K562 (cell line): Measurements from ENCODE around the gene HOXA9. TPM values are rescaled to one million over a fixed set of nuclear protein-coding genes. Genes with fewer than 3 reads are reported as not detected.

Source experiments
- ATAC-seq: fragments of 200-7000 bp; cut with Tn5 transposase; 3 replicates; pipeline ENCODE4 v1.9.1; 2020; ENCODE audit warnings: moderate library complexity
- BruUV-seq: library from RNA; stranded (reverse); fragments of 400-500 nt; replicated peaks from 2 replicates; lab custom pipeline; 2021; lab: Mats Ljungman, UMichigan
- CTCF ChIA-PET: fragments of 300-600 bp; formaldehyde crosslinking; extraction: SDS; loops from one replicate; lab custom pipeline; 2021; ENCODE audit warnings: low intra/inter-chr PET ratio; lab: Yijun Ruan, JAX
- POLR2A ChIA-PET: fragments of 300-600, 350-650 bp; sonication (Branson Sonifier 250); formaldehyde crosslinking; extraction: SDS; loops from one replicate; lab custom pipeline; 2021; ENCODE audit warnings: antibody characterized with exemption, inconsistent platforms; lab: Yijun Ruan, JAX
- DNase-seq, 4 experiments: peaks; one replicate each; pipeline versions ENCODE4 v3.0.0 to v3.0.0-alpha.2; 2011 to 2018; ENCODE audit warnings: low spot score in 3 of 4, mixed read lengths in 3 of 4; ENCODE audit errors: extremely low read depth in 1 of 4
- FAIRE-seq: peaks from 2 replicates; lab custom pipeline; 2011; peaks lifted over from hg19 to GRCh38; lab: Jason Lieb, UNC
- H2AFZ ChIP-seq: 2 replicates; pipeline ENCODE4 v1.6.0; 2011; ENCODE audit warnings: low read depth, low read length, control low read depth, inconsistent platforms
- H3K27ac ChIP-seq: fragments of 200-600 bp; 3 replicates; pipeline ENCODE4 v1.8.0; 2011; ENCODE audit warnings: low read depth, mild to moderate bottlenecking, control low read depth, inconsistent platforms, low read length, moderate library complexity, mixed read lengths; ENCODE audit errors: extremely low read depth
- H3K27me3 ChIP-seq, 2 experiments: fragments of 300-600 bp in 1 of 2; 2 replicates in 1 of 2; 3 replicates in 1 of 2; pipeline versions ENCODE4 v1.6.0 to v1.8.0; 2011; ENCODE audit warnings: inconsistent platforms in 2 of 2, low read length in 2 of 2, mild to moderate bottlenecking in 1 of 2, mixed read lengths in 1 of 2, moderate library complexity in 1 of 2; ENCODE audit not compliant: control insufficient read depth in 2 of 2, insufficient read depth in 2 of 2
- H3K36me3 ChIP-seq: fragments of 300-600 bp; 3 replicates; pipeline ENCODE4 v1.8.0; 2011; ENCODE audit warnings: mild to moderate bottlenecking, low read length, inconsistent platforms; ENCODE audit not compliant: control insufficient read depth, insufficient read depth
- H3K4me1 ChIP-seq, 2 experiments: fragments of 200-600 bp in 1 of 2; replicated peaks in 1 of 2; 2 replicates in 1 of 2; 3 replicates in 1 of 2; pipeline versions ENCODE4 v1.5.1 to v1.8.0; 2011; ENCODE audit warnings: inconsistent platforms in 2 of 2, low read length in 2 of 2, mild to moderate bottlenecking in 1 of 2, mixed read lengths in 1 of 2, moderate library complexity in 1 of 2; ENCODE audit not compliant: control insufficient read depth in 2 of 2, insufficient read depth in 2 of 2
- H3K4me2 ChIP-seq: 2 replicates; pipeline ENCODE4 v1.6.1; 2011; ENCODE audit warnings: low read length, control low read depth, inconsistent platforms, mixed read lengths; ENCODE audit not compliant: insufficient read depth
- H3K4me3 ChIP-seq: fragments of 200-600 bp; sonication (generic), shearing (Covaris generic); 2 replicates; pipeline ENCODE4 v1.5.1; 2016; ENCODE audit warnings: control low read depth, inconsistent platforms
- H3K79me2 ChIP-seq: fragments of 200-600 bp; 3 replicates; pipeline ENCODE4 v1.8.0; 2011; ENCODE audit warnings: low read length, inconsistent platforms; ENCODE audit not compliant: control insufficient read depth, insufficient read depth
- H3K9ac ChIP-seq, 2 experiments: 2 replicates each; pipeline versions ENCODE4 v1.6.0 to v1.6.1; 2011; ENCODE audit warnings: low read depth in 2 of 2, low read length in 2 of 2, control low read depth in 1 of 2, inconsistent platforms in 1 of 2, mild to moderate bottlenecking in 1 of 2, mixed read lengths in 1 of 2; ENCODE audit not compliant: insufficient read depth in 1 of 2
- H3K9me1 ChIP-seq: one replicate; pipeline ENCODE4 v1.6.0; 2011; ENCODE audit warnings: inconsistent platforms, mild to moderate bottlenecking, low read length, moderate library complexity; ENCODE audit not compliant: control insufficient read depth, insufficient read depth
- H3K9me3 ChIP-seq: replicated peaks from 2 replicates; pipeline ENCODE4 v1.5.1; 2011; ENCODE audit warnings: low read depth, low read length, inconsistent platforms; ENCODE audit not compliant: control insufficient read depth, insufficient read depth
- H4K20me1 ChIP-seq: replicated peaks from 2 replicates; pipeline ENCODE4 v1.6.1; 2011; ENCODE audit warnings: low read length, inconsistent platforms, mixed read lengths; ENCODE audit not compliant: control insufficient read depth, insufficient read depth
- CBX5 ChIP-seq: IDR thresholded peaks from 2 replicates; pipeline ENCODE4 v1.6.1; 2014; ENCODE audit warnings: low read depth, borderline replicate concordance
- GTF2A2 ChIP-seq: IDR thresholded peaks from 2 replicates; pipeline ENCODE4 v1.6.1; 2016; ENCODE audit warnings: mild to moderate bottlenecking, missing genetic modification characterization, missing compliant biosample characterization
- HMGN3 ChIP-seq: IDR thresholded peaks from 2 replicates; pipeline ENCODE4 v1.6.1; 2011; ENCODE audit warnings: borderline replicate concordance, low read depth, mild to moderate bottlenecking, mixed read lengths, low read length; ENCODE audit not compliant: insufficient read length; ENCODE audit errors: extremely low read depth
- MYBL2 ChIP-seq, 2 experiments: fragments of 450-650 bp in 1 of 2; sonication (generic) in 1 of 2; formaldehyde crosslinking in 1 of 2; IDR thresholded peaks; 2 replicates each; pipeline versions ENCODE4 v1.6.1 to v1.8.1; 2017 to 2022; ENCODE audit warnings: borderline replicate concordance in 1 of 2, inconsistent platforms in 1 of 2, low read depth in 1 of 2, mild to moderate bottlenecking in 1 of 2, missing genetic modification reagents in 1 of 2, moderate library complexity in 1 of 2
- RBM14 ChIP-seq: fragments of 200-400 bp; formaldehyde crosslinking; IDR thresholded peaks from 2 replicates; pipeline ENCODE4 v1.6.1; 2018; ENCODE audit warnings: low read depth, mild to moderate bottlenecking, low read length, moderate library complexity, borderline replicate concordance; ENCODE audit not compliant: insufficient read depth
- RBM34 ChIP-seq: fragments of 200-400 bp; formaldehyde crosslinking; IDR thresholded peaks from 2 replicates; pipeline ENCODE4 v1.6.1; 2018; ENCODE audit warnings: low read length, borderline replicate concordance; ENCODE audit not compliant: insufficient read depth
- TOE1 ChIP-seq, 2 experiments: fragments of 450-650 bp in 1 of 2; sonication (generic) in 1 of 2; formaldehyde crosslinking in 1 of 2; IDR thresholded peaks; 2 replicates each; pipeline versions ENCODE4 v1.7.1 to v1.8.0; 2016 to 2022; ENCODE audit warnings: borderline replicate concordance in 2 of 2, mild to moderate bottlenecking in 2 of 2, antibody characterized with exemption in 1 of 2, inconsistent platforms in 1 of 2, low read depth in 1 of 2, missing genetic modification reagents in 1 of 2, moderate library complexity in 1 of 2
- WGBS: fragments of 100-300 bp; shearing (Covaris generic); methylation state at CpG from one replicate; pipeline ENCODE4 v1.1.6; 2016; ENCODE audit warnings: low coverage, mixed read lengths; ENCODE audit not compliant: insufficient coverage; ENCODE audit errors: missing lambda C conversion rate; 5-methylcytosine and 5-hydroxymethylcytosine counted together
- in situ Hi-C: fragments of 300-500 bp; cut with MboI; formaldehyde crosslinking; loops from 4 replicates; pipeline ENCODE4 v1.15.0; 2018; ENCODE audit warnings: inconsistent platforms, mixed read lengths
- intact Hi-C: fragments of 100-400 bp; cut with micrococcal nuclease; formaldehyde crosslinking; loops from 2 replicates; pipeline ENCODE4 v1.14.2; 2022
- polyA plus RNA-seq, 8 experiments: library from polyadenylated mRNA; depleted of rRNA in 4 of 8; stranded (reverse) in 5 of 8; unstranded in 3 of 8; fragments of >200 nt; fragmentation: Nextera tagmentation in 2 of 8; fragmentation: Illumina TruSeq in 1 of 8; extraction: Ambion mirVana in 2 of 8; extraction: Trizol in 1 of 8; gene quantifications; 2 replicates each; pipeline versions ENCODE4 v1.2.1 to v1.2.3, GENCODE V29; 2011 to 2014; ENCODE audit warnings: inconsistent platforms in 1 of 8, missing spikeins in 1 of 8
- total RNA-seq, 7 experiments: library from RNA; depleted of rRNA in 6 of 7; stranded (reverse); fragments of >200 nt in 6 of 7; fragmentation: Illumina TruSeq in 2 of 7; extraction: Trizol in 2 of 7; gene quantifications; 2 replicates each; pipeline versions ENCODE4 v1.2.1 to v1.2.3, GENCODE V29; 2011 to 2021; ENCODE audit warnings: low replicate concordance in 1 of 7
- TF ChIP-seq, protein P1 (sequence below): sonication (generic); formaldehyde crosslinking; IDR thresholded peaks from 2 replicates; pipeline ENCODE4 v1.8.1; 2023; ENCODE audit warnings: mild to moderate bottlenecking, missing genetic modification reagents
- TF ChIP-seq, protein P2 (sequence below), 3 experiments: fragments of 200-800 bp in 1 of 3; sonication (Bioruptor generic) in 1 of 3; sonication (generic) in 1 of 3; formaldehyde crosslinking in 1 of 3; IDR thresholded peaks; 2 replicates each; pipeline versions ENCODE4 v1.6.1 to v1.8.0; 2016 to 2022; ENCODE audit warnings: mild to moderate bottlenecking in 2 of 3, missing compliant biosample characterization in 2 of 3, missing genetic modification characterization in 2 of 3, missing genetic modification reagents in 1 of 3
- TF ChIP-seq, protein P3 (sequence below): sonication (generic); formaldehyde crosslinking; IDR thresholded peaks from 2 replicates; pipeline ENCODE4 v1.8.0; 2022; ENCODE audit warnings: mild to moderate bottlenecking, missing genetic modification reagents
- TF ChIP-seq, protein P4 (sequence below): sonication (generic); formaldehyde crosslinking; IDR thresholded peaks from 2 replicates; pipeline ENCODE4 v1.8.0; 2022; ENCODE audit warnings: mild to moderate bottlenecking, low read depth, missing genetic modification reagents

Gene HOXA9
- total and polyA plus RNA-seq, 9 of the 15 experiments (the other 6 are each of a cell fraction or from before 2014, with no cell fraction given), result not detected

DNA sequence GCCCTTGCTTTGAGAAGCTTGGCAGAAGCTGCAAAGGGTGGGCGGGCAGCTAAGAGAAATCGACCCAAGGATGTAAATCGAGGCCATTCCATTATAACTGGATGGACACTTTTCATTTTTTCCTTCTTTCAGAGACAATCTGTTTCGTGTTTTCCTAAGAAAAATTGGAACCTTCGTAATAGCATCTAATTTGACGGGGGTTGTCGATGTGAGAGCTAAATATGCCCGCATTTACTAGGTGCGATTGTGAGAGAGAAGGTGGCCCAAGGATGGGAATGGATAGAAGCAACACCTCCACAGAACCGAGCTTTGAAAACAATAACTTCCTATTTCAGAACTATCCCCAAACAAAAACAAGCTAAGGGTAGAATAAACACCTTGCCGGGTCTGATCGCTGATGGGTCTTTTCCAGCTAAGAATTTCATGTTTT is 33.9 kb downstream of the HOXA9 start:
- intact Hi-C loops, result no loop called here
- Histone ChIP-seq H3K4me1 (peaks cover 0 to 7% of the 10 kb centered on the region in 2 experiments; a peak in 1 of 5 replicates), H2AFZ (no peak overlapping the region), H3K36me3 (no peaks in the 10 kb centered on the region), H3K9ac (no peak overlapping the region), H4K20me1 (no peaks in the 10 kb centered on the region; the same call in 1 of the 2 replicates), H3K27me3 (peaks cover 16 to 24% of the 10 kb centered on the region in 2 experiments), H3K4me2 (no peak overlapping the region), H3K4me3 (no peak overlapping the region), H3K9me3 (no peaks in the 10 kb centered on the region), H3K9me1 (no peaks in the 10 kb centered on the region), H3K79me2 (no peaks in the 10 kb centered on the region), H3K27ac (no peak overlapping the region)
- in situ Hi-C loops, result no loop called here
- BruUV-seq, result no TSS peak
- FAIRE-seq (no peak), DNase-seq (no peak), ATAC-seq (no peak)
- CTCF ChIA-PET, result no interaction called here
- POLR2A ChIA-PET, result interaction anchor here (0.7 kb wide), 2 partner anchors 18 to 459 kb away, joined by 3 read pairs; no protein-coding TSS in a partner anchor
- WGBS, result under 1% methylated on average over 12 of the region's 12 CpGs
- TF ChIP-seq TOE1 (IDR thresholded peaks at IDR 0.05; ENCODE audit: borderline replicate concordance), result no peak
- no peak for TF ChIP-seq TOE1 (CRISPR knock-in tag; IDR thresholded peaks at IDR 0.05; ENCODE audit: borderline replicate concordance, low read depth)
- TF ChIP-seq, protein P1, sequence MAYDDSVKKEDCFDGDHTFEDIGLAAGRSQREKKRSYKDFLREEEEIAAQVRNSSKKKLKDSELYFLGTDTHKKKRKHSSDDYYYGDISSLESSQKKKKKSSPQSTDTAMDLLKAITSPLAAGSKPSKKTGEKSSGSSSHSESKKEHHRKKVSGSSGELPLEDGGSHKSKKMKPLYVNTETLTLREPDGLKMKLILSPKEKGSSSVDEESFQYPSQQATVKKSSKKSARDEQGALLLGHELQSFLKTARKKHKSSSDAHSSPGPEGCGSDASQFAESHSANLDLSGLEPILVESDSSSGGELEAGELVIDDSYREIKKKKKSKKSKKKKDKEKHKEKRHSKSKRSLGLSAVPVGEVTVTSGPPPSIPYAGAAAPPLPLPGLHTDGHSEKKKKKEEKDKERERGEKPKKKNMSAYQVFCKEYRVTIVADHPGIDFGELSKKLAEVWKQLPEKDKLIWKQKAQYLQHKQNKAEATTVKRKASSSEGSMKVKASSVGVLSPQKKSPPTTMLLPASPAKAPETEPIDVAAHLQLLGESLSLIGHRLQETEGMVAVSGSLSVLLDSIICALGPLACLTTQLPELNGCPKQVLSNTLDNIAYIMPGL, result no peak
- TF ChIP-seq, protein P2, sequence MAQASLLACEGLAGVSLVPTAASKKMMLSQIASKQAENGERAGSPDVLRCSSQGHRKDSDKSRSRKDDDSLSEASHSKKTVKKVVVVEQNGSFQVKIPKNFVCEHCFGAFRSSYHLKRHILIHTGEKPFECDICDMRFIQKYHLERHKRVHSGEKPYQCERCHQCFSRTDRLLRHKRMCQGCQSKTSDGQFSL (CRISPR knock-in tag; IDR thresholded peaks at IDR 0.05), result no peak
- TF ChIP-seq, protein P2 (tag; IDR thresholded peaks at IDR 0.05), result no peak
- TF ChIP-seq MYBL2 (IDR thresholded peaks at IDR 0.05; ENCODE audit: low read depth), result no peak
- no peak for TF ChIP-seq MYBL2 (CRISPR knock-in tag; IDR thresholded peaks at IDR 0.05; ENCODE audit: borderline replicate concordance)
- no peak for TF ChIP-seq RBM14
- TF ChIP-seq GTF2A2, result no peak
- no peak for TF ChIP-seq HMGN3
- no peak for TF ChIP-seq CBX5
- no peak for TF ChIP-seq RBM34
- TF ChIP-seq, protein P3, sequence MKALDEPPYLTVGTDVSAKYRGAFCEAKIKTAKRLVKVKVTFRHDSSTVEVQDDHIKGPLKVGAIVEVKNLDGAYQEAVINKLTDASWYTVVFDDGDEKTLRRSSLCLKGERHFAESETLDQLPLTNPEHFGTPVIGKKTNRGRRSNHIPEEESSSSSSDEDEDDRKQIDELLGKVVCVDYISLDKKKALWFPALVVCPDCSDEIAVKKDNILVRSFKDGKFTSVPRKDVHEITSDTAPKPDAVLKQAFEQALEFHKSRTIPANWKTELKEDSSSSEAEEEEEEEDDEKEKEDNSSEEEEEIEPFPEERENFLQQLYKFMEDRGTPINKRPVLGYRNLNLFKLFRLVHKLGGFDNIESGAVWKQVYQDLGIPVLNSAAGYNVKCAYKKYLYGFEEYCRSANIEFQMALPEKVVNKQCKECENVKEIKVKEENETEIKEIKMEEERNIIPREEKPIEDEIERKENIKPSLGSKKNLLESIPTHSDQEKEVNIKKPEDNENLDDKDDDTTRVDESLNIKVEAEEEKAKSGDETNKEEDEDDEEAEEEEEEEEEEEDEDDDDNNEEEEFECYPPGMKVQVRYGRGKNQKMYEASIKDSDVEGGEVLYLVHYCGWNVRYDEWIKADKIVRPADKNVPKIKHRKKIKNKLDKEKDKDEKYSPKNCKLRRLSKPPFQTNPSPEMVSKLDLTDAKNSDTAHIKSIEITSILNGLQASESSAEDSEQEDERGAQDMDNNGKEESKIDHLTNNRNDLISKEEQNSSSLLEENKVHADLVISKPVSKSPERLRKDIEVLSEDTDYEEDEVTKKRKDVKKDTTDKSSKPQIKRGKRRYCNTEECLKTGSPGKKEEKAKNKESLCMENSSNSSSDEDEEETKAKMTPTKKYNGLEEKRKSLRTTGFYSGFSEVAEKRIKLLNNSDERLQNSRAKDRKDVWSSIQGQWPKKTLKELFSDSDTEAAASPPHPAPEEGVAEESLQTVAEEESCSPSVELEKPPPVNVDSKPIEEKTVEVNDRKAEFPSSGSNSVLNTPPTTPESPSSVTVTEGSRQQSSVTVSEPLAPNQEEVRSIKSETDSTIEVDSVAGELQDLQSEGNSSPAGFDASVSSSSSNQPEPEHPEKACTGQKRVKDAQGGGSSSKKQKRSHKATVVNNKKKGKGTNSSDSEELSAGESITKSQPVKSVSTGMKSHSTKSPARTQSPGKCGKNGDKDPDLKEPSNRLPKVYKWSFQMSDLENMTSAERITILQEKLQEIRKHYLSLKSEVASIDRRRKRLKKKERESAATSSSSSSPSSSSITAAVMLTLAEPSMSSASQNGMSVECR, result no peak
- TF ChIP-seq, protein P4, sequence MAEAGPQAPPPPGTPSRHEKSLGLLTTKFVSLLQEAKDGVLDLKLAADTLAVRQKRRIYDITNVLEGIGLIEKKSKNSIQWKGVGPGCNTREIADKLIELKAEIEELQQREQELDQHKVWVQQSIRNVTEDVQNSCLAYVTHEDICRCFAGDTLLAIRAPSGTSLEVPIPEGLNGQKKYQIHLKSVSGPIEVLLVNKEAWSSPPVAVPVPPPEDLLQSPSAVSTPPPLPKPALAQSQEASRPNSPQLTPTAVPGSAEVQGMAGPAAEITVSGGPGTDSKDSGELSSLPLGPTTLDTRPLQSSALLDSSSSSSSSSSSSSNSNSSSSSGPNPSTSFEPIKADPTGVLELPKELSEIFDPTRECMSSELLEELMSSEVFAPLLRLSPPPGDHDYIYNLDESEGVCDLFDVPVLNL (CRISPR knock-in tag), result no peak
